HepG2 (cell line): ENCODE results near the gene RPL3. TPM values are rescaled to one million over a fixed set of nuclear protein-coding genes. Genes with fewer than 3 reads are reported as not detected.

ENCODE experiments used
- ATAC-seq: fragments of 200-7000 bp; cut with Tn5 transposase; 3 replicates; pipeline ENCODE4 v1.9.1; 2020; ENCODE audit warnings: mild to moderate bottlenecking, moderate library complexity
- BruUV-seq: library from RNA; stranded (reverse); fragments of 400-500 nt; replicated peaks from 2 replicates; lab custom pipeline; 2021; lab: Mats Ljungman, UMichigan
- CTCF ChIA-PET: fragments of 300-600 bp; formaldehyde crosslinking; extraction: SDS; loops from one replicate; lab custom pipeline; 2021; ENCODE audit warnings: low total read pairs, inconsistent platforms, low intra/inter-chr PET ratio; lab: Yijun Ruan, JAX
- POLR2A ChIA-PET: fragments of 350-600 bp; sonication (Branson Sonifier 250); formaldehyde crosslinking; loops from one replicate; lab custom pipeline; 2020; ENCODE audit warnings: antibody characterized with exemption, inconsistent platforms; lab: Yijun Ruan, JAX
- DNase-seq: peaks from one replicate; pipeline ENCODE4 v3.0.0-alpha.2; 2015; ENCODE audit warnings: low spot score
- FAIRE-seq: peaks from 3 replicates; lab custom pipeline; 2011; peaks lifted over from hg19 to GRCh38; lab: Jason Lieb, UNC
- H2AFZ ChIP-seq: one replicate; pipeline ENCODE4 v1.6.1; 2011; ENCODE audit warnings: low read length, inconsistent platforms
- H3K27ac ChIP-seq: fragments of 300-600 bp; 3 replicates; pipeline ENCODE4 v1.8.0; 2011; ENCODE audit warnings: mixed run types, mild to moderate bottlenecking, mixed read lengths, low read length, inconsistent platforms; ENCODE audit not compliant: insufficient read depth; ENCODE audit errors: extremely low read length
- H3K27me3 ChIP-seq, 2 experiments: fragments of 200-600 bp in 1 of 2; 2 replicates in 1 of 2; 3 replicates in 1 of 2; pipeline versions ENCODE4 v1.6.0 to v1.8.0; 2011; ENCODE audit warnings: low read length in 2 of 2, mild to moderate bottlenecking in 2 of 2, moderate library complexity in 2 of 2, inconsistent platforms in 1 of 2; ENCODE audit not compliant: insufficient read depth in 2 of 2, control insufficient read depth in 1 of 2
- H3K36me3 ChIP-seq, 2 experiments: fragments of 200-600 bp in 1 of 2; replicated peaks in 1 of 2; 2 replicates in 1 of 2; 3 replicates in 1 of 2; pipeline versions ENCODE4 v1.5.1 to v1.8.0; 2011; ENCODE audit warnings: low read length in 2 of 2, inconsistent platforms in 1 of 2; ENCODE audit not compliant: insufficient read depth in 2 of 2, control insufficient read depth in 1 of 2
- H3K4me1 ChIP-seq: 2 replicates; pipeline ENCODE4 v1.5.1; 2012; ENCODE audit warnings: low read length, inconsistent platforms; ENCODE audit not compliant: insufficient read depth
- H3K4me2 ChIP-seq: 2 replicates; pipeline ENCODE4 v1.6.0; 2011; ENCODE audit warnings: low read depth, low read length, inconsistent platforms
- H3K4me3 ChIP-seq, 3 experiments: fragments of 200-600 bp in 1 of 3; sonication (generic), shearing (Covaris generic) in 1 of 3; replicated peaks in 1 of 3; 2 replicates each; pipeline ENCODE4 v1.5.1; 2011 to 2016; ENCODE audit warnings: low read length in 3 of 3, inconsistent platforms in 2 of 3, low read depth in 2 of 3, mild to moderate bottlenecking in 2 of 3, control low read depth in 1 of 3, mixed read lengths in 1 of 3; ENCODE audit not compliant: insufficient read depth in 1 of 3
- H3K79me2 ChIP-seq: one replicate; pipeline ENCODE4 v1.6.1; 2011; ENCODE audit warnings: low read length, inconsistent platforms; ENCODE audit not compliant: insufficient read depth
- H3K9ac ChIP-seq: 2 replicates; pipeline ENCODE4 v1.6.0; 2011; ENCODE audit warnings: mild to moderate bottlenecking, low read depth, low read length, inconsistent platforms; ENCODE audit not compliant: insufficient read depth
- H3K9me3 ChIP-seq: 2 replicates; pipeline ENCODE4 v1.5.1; 2012; ENCODE audit warnings: mild to moderate bottlenecking, low read length
- H4K20me1 ChIP-seq: 2 replicates; pipeline ENCODE4 v1.6.0; 2011; ENCODE audit warnings: inconsistent platforms, mild to moderate bottlenecking, low read length, moderate library complexity; ENCODE audit not compliant: insufficient read depth
- MIXL1 ChIP-seq: IDR thresholded peaks from 2 replicates; pipeline ENCODE4 v1.6.1; 2016
- POLR2G ChIP-seq: fragments of 200-400 bp; formaldehyde crosslinking; IDR thresholded peaks from 2 replicates; pipeline ENCODE4 v1.6.1; 2018; ENCODE audit warnings: mild to moderate bottlenecking, low read depth, low read length, moderate library complexity
- ZNF3 ChIP-seq: IDR thresholded peaks from 2 replicates; pipeline ENCODE4 v1.7.0; 2017; ENCODE audit warnings: inconsistent platforms
- ZNF605 ChIP-seq: sonication (generic); formaldehyde crosslinking; IDR thresholded peaks from 2 replicates; pipeline ENCODE4 v1.8.0; 2022; ENCODE audit warnings: mild to moderate bottlenecking, missing genetic modification reagents
- WGBS: methylation state at CpG from one replicate; pipeline ENCODE4 v1.1.6; 2017; ENCODE audit warnings: low lambda C conversion rate; 5-methylcytosine and 5-hydroxymethylcytosine counted together
- in situ Hi-C: cut with HindIII; loops from 2 replicates; pipeline ENCODE4 v1.10.0; 2017; ENCODE audit warnings: low pct_unique_long_range_greater_than_20kb; ENCODE audit not compliant: extremely low pct_ligation_motif_present
- intact Hi-C: fragments of 100-400 bp; cut with micrococcal nuclease; formaldehyde crosslinking; loops from one replicate; pipeline ENCODE4 v1.10.0; 2022; ENCODE audit not compliant: unreplicated experiment
- polyA plus RNA-seq, 8 experiments: library from polyadenylated mRNA; depleted of rRNA in 3 of 8; stranded (reverse) in 7 of 8; unstranded in 1 of 8; fragments of >200 nt; fragmentation: Illumina TruSeq in 4 of 8; extraction: Trizol in 4 of 8; gene quantifications; 2 replicates each; pipeline versions ENCODE4 v1.2.1 to v1.2.3, GENCODE V29; 2011 to 2016; ENCODE audit warnings: low read depth in 4 of 8, missing spikeins in 1 of 8, mixed read lengths in 1 of 8; ENCODE audit not compliant: insufficient read depth in 1 of 8
- total RNA-seq, 5 experiments: library from RNA; depleted of rRNA; stranded (reverse); fragments of >200 nt; fragmentation: Illumina TruSeq; extraction: Trizol; gene quantifications; 2 replicates each; pipeline ENCODE4 v1.2.3, GENCODE V29; 2016; ENCODE audit warnings: low read depth in 1 of 5
- TF ChIP-seq, protein P1 (sequence below): sonication (generic); formaldehyde crosslinking; IDR thresholded peaks from 2 replicates; pipeline ENCODE4 v1.4.0; 2020; ENCODE audit warnings: low read depth, mild to moderate bottlenecking, missing genetic modification reagents

RPL3 gene
- total and polyA plus RNA-seq, 2 of the 13 experiments (the other 11 are each of a cell fraction or from before 2014, with no cell fraction given), result 1,051 to 3,279 TPM

DNA sequence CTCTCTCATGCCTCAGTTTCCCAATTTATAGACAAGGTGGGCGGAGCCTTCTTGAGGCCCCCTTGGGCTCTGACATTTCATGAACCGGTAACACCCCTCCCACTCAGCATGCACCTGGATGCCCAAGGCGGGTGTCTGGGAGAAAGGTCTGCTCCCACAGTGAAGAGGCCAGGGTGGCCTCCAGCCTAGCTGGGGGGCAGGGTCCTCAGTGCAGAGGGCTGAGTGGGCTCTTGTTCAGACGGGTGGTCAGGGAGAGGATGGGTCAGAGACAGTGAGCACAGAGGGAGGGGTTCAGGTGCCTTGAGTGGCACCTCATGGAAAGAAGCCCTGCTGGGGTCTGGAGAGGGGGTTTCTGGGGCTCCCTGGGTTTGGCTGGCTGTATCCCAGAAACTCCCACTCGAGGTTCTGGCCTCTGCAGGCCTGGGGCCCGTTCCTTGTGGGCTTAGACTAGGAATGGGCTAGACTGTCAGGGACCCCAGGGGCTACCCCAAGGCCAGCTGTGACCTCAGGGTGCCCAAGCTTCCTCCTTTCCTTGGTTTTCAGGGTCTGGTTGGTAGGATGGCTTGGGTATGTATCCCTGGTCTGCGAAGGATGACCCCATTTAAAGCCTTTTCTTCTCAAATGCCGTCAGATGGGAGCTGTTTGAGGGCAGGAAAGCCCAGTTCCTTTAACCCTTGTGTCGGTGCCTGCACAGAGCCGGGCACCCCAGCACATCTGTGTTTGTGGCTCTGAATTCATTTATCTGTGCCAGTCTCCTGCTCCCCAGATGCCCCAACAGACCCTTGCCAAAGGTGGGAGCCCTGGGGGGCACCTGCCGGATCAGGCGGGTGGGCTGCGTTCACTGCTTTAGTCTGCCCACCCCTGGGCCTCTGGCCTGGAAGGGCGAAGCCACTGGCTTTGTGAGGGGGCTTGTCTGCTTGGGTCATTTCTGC lies 31.6 kb upstream of the RPL3 start:
- POLR2A ChIA-PET, result no interaction called here
- CTCF ChIA-PET, result no interaction called here
- no peak for FAIRE-seq
- WGBS, result 31% methylated on average over 7 of the region's 14 CpGs
- Histone ChIP-seq H3K4me3 (peak overlapping the region in 1 of 3 experiments; percentile 70; a peak in 1 of 6 replicates), H3K9ac (no peak overlapping the region), H3K4me2 (peak overlapping the region; percentile 69; the same call in 1 of the 2 replicates), H3K9me3 (no peaks in the 10 kb centered on the region), H2AFZ (no peak overlapping the region), H3K4me1 (peaks cover 22% of the 10 kb centered on the region), H3K27me3 (peaks cover 12 to 27% of the 10 kb centered on the region in 2 experiments), H3K79me2 (no peaks in the 10 kb centered on the region), H3K36me3 (no peaks in the 10 kb centered on the region), H4K20me1 (no peaks in the 10 kb centered on the region), H3K27ac (no peak overlapping the region)
- no peak; the same call in 1 of the 3 replicates for ATAC-seq
- BruUV-seq, result no TSS peak
- no peak for TF ChIP-seq POLR2G
- TF ChIP-seq ZNF605 (CRISPR knock-in tag), result peak; percentile 0; the same call in 1 of the 2 replicates
- no peak for TF ChIP-seq ZNF3
- no peak for TF ChIP-seq MIXL1 (CRISPR knock-in tag)
- TF ChIP-seq, protein P1, sequence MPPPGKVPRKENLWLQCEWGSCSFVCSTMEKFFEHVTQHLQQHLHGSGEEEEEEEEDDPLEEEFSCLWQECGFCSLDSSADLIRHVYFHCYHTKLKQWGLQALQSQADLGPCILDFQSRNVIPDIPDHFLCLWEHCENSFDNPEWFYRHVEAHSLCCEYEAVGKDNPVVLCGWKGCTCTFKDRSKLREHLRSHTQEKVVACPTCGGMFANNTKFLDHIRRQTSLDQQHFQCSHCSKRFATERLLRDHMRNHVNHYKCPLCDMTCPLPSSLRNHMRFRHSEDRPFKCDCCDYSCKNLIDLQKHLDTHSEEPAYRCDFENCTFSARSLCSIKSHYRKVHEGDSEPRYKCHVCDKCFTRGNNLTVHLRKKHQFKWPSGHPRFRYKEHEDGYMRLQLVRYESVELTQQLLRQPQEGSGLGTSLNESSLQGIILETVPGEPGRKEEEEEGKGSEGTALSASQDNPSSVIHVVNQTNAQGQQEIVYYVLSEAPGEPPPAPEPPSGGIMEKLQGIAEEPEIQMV, result no peak
- DNase-seq, result no peak
- in situ Hi-C loops (no loop called here), intact Hi-C loops (no loop called here)
